HepG2 (cell line): ENCODE results near the gene LCN12. TPM values are rescaled to one million over a fixed set of nuclear protein-coding genes. Genes with fewer than 3 reads are reported as not detected.
A peak's percentile ranks its signal among the peaks of the same experiment; 100 is the strongest.

Experiments
- CENPX ChIP-seq: sonication (generic); formaldehyde crosslinking; IDR thresholded peaks from 2 replicates; pipeline ENCODE4 v1.9.0; 2021; ENCODE audit warnings: mild to moderate bottlenecking, missing genetic modification reagents, moderate library complexity
- HINFP ChIP-seq: sonication (generic); formaldehyde crosslinking; IDR thresholded peaks from 2 replicates; pipeline ENCODE4 v1.4.0; 2020; ENCODE audit warnings: low read depth, mild to moderate bottlenecking, missing genetic modification reagents
- HNF1A ChIP-seq, 2 experiments: sonication (generic) in 1 of 2; formaldehyde crosslinking in 1 of 2; IDR thresholded peaks; 2 replicates each; pipeline versions ENCODE4 v1.4.0 to v1.6.1; 2016 to 2020; ENCODE audit warnings: borderline replicate concordance in 1 of 2, low read depth in 1 of 2, mild to moderate bottlenecking in 1 of 2, missing genetic modification reagents in 1 of 2
- IKZF4 ChIP-seq: sonication (generic); formaldehyde crosslinking; IDR thresholded peaks from 2 replicates; pipeline ENCODE4 v1.5.1; 2020; ENCODE audit warnings: borderline replicate concordance, mild to moderate bottlenecking, low read depth, missing genetic modification reagents; ENCODE audit errors: not compliant biosample characterization
- PHF8 ChIP-seq: sonication (generic); formaldehyde crosslinking; IDR thresholded peaks from 2 replicates; pipeline ENCODE4 v1.5.0; 2020; ENCODE audit warnings: missing genetic modification reagents
- PLSCR1 ChIP-seq: sonication (generic); formaldehyde crosslinking; IDR thresholded peaks from 2 replicates; pipeline ENCODE4 v1.5.0; 2020; ENCODE audit warnings: missing genetic modification reagents, mild to moderate bottlenecking, borderline replicate concordance
- PTBP1 ChIP-seq: fragments of 200-400 bp; formaldehyde crosslinking; IDR thresholded peaks from 2 replicates; pipeline ENCODE4 v1.6.1; 2018; ENCODE audit warnings: low read length, low read depth; ENCODE audit not compliant: poor library complexity, severe bottlenecking
- RAD51 ChIP-seq: fragments of 450-650 bp; IDR thresholded peaks from 2 replicates; pipeline ENCODE4 v1.6.1; 2016; ENCODE audit warnings: borderline replicate concordance
- TBP ChIP-seq: sonication (generic); formaldehyde crosslinking; IDR thresholded peaks from 2 replicates; pipeline ENCODE4 v1.5.0; 2020; ENCODE audit warnings: missing genetic modification reagents
- ZFY ChIP-seq: sonication (generic); formaldehyde crosslinking; IDR thresholded peaks from 2 replicates; pipeline ENCODE4 v1.4.0; 2020; ENCODE audit warnings: missing genetic modification reagents
- ZNF557 ChIP-seq: sonication (generic); formaldehyde crosslinking; IDR thresholded peaks from 2 replicates; pipeline ENCODE4 v1.4.0; 2020; ENCODE audit warnings: missing genetic modification reagents
- ZNF800 ChIP-seq: sonication (generic); formaldehyde crosslinking; IDR thresholded peaks from 2 replicates; pipeline ENCODE4 v1.4.0; 2020; ENCODE audit warnings: missing genetic modification reagents
- ZSCAN21 ChIP-seq: sonication (generic); formaldehyde crosslinking; IDR thresholded peaks from 2 replicates; pipeline ENCODE4 v1.8.0; 2022; ENCODE audit warnings: mild to moderate bottlenecking, missing genetic modification reagents, moderate library complexity, borderline replicate concordance
- polyA plus RNA-seq, 8 experiments: library from polyadenylated mRNA; depleted of rRNA in 3 of 8; stranded (reverse) in 7 of 8; unstranded in 1 of 8; fragments of >200 nt; fragmentation: Illumina TruSeq in 4 of 8; extraction: Trizol in 4 of 8; gene quantifications; 2 replicates each; pipeline versions ENCODE4 v1.2.1 to v1.2.3, GENCODE V29; 2011 to 2016; ENCODE audit warnings: low read depth in 4 of 8, missing spikeins in 1 of 8, mixed read lengths in 1 of 8; ENCODE audit not compliant: insufficient read depth in 1 of 8
- total RNA-seq, 5 experiments: library from RNA; depleted of rRNA; stranded (reverse); fragments of >200 nt; fragmentation: Illumina TruSeq; extraction: Trizol; gene quantifications; 2 replicates each; pipeline ENCODE4 v1.2.3, GENCODE V29; 2016; ENCODE audit warnings: low read depth in 1 of 5

Gene LCN12
- total and polyA plus RNA-seq, 2 of the 13 experiments (the other 11 are each of a cell fraction or from before 2014, with no cell fraction given) = 3.4 to 6.9 TPM

- TF ChIP-seq HINFP = peak; percentile 18; the same call in 1 of the 2 replicates
- no peak for TF ChIP-seq ZNF557 (CRISPR knock-in tag)
- TF ChIP-seq CENPX (CRISPR knock-in tag) = no peak
- peak; percentile 93 for TF ChIP-seq RAD51
- no peak for TF ChIP-seq HNF1A (IDR thresholded peaks at IDR 0.05; ENCODE audit: low read depth)
- TF ChIP-seq HNF1A (CRISPR knock-in tag; IDR thresholded peaks at IDR 0.05; ENCODE audit: borderline replicate concordance) = peak; percentile 65; the same call in 1 of the 2 replicates
- TF ChIP-seq ZFY = peak; percentile 84
- peak; percentile 57; the same call in 1 of the 2 replicates for TF ChIP-seq ZSCAN21 (CRISPR knock-in tag)
- TF ChIP-seq ZNF800 (CRISPR knock-in tag) = 0 out of 2 replicates have a peak, but pooled peaks have one; percentile 30
- peak; percentile 1 for TF ChIP-seq PTBP1
- no peak for TF ChIP-seq PLSCR1 (CRISPR knock-in tag)
- TF ChIP-seq PHF8 (CRISPR knock-in tag) = peak; percentile 81
- peak; percentile 33 for TF ChIP-seq IKZF4 (CRISPR knock-in tag)
- TF ChIP-seq TBP (CRISPR knock-in tag) = 0 out of 2 replicates have a peak, but pooled peaks have one; percentile 14
Measured at GRCh38 chr9:136949817-136950655, 2.0 kb upstream of the LCN12 start (continued).
